ENCODE measurements around the gene ALG5.

The ALG5 gene, protein sequence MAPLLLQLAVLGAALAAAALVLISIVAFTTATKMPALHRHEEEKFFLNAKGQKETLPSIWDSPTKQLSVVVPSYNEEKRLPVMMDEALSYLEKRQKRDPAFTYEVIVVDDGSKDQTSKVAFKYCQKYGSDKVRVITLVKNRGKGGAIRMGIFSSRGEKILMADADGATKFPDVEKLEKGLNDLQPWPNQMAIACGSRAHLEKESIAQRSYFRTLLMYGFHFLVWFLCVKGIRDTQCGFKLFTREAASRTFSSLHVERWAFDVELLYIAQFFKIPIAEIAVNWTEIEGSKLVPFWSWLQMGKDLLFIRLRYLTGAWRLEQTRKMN

DNA sequence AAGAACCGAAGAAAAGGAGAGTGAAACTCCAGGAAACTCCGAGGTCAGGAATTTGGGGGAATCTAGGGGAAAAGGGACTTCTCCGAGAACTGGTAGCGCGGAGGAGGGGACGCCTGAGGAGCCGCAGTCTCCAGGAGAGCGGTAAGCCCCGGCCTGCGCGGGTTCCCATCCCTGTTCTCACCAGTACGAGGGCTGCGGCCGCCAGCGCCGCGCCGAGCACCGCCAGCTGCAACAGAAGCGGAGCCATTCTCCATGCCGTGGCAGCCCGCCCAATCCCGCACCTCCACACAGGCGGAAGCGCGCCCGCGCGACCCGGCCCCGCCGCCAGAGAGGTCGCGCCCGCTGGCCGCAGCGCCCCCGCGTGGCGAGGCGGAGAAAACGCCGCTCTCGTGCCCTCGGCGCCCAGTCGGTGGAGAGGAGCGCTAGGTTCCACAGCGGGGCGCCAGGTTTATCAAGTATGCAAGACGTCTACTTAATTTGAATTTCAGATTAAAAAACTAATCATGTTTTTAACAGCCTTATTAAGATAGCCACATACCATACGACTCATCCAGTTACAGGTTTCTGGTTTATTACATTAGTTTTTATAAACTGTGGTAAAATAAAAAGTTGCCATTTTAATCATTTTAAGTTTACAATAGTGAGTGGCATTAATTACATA lies at the start of gene ALG5:
TSS of gene ALG5 (minus strand) at position 287 of the 661 bp plus-strand sequence. CDS start at position 247, 40 bp downstream.
- peak within 1 kb of the TSS; percentile 92 for H3K4me3 ChIP-seq (ENCODE audit: control insufficient read depth, low read depth, low read length)
- peak; percentile 38 for DNase-seq (ENCODE audit: low read depth)
- TF ChIP-seq, protein P1, sequence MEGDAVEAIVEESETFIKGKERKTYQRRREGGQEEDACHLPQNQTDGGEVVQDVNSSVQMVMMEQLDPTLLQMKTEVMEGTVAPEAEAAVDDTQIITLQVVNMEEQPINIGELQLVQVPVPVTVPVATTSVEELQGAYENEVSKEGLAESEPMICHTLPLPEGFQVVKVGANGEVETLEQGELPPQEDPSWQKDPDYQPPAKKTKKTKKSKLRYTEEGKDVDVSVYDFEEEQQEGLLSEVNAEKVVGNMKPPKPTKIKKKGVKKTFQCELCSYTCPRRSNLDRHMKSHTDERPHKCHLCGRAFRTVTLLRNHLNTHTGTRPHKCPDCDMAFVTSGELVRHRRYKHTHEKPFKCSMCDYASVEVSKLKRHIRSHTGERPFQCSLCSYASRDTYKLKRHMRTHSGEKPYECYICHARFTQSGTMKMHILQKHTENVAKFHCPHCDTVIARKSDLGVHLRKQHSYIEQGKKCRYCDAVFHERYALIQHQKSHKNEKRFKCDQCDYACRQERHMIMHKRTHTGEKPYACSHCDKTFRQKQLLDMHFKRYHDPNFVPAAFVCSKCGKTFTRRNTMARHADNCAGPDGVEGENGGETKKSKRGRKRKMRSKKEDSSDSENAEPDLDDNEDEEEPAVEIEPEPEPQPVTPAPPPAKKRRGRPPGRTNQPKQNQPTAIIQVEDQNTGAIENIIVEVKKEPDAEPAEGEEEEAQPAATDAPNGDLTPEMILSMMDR (IDR thresholded peaks at IDR 0.05; ENCODE audit: control insufficient read depth, insufficient read depth, low read depth, low read length, missing control alignments), result peak; percentile 65

DNA sequence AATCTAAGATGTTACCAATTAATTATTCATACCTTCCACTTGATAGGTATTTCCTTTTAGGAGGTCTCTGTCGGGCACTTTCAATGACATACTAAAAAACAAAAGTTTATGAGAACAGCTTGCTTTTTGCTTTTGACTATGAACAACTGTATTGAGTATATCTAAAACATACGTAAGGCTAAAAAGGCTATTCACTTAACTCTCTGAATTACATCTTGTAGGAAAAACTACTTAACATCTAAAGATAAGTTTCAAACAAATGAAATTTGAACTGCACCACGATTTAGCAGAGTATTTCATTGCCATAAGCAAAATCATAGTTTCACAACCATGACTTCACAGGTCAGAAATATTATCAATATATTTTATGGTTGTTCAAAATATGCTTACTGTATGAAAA lies 48.7 kb upstream of the ALG5 start:
- TF ChIP-seq, protein P1 (IDR thresholded peaks at IDR 0.05; ENCODE audit: control insufficient read depth, insufficient read depth, low read depth, low read length, missing control alignments), result no peak
- no peak for DNase-seq (ENCODE audit: low read depth)
- H3K4me3 ChIP-seq (ENCODE audit: control insufficient read depth, low read depth, low read length), result no peak overlapping the region

DNA sequence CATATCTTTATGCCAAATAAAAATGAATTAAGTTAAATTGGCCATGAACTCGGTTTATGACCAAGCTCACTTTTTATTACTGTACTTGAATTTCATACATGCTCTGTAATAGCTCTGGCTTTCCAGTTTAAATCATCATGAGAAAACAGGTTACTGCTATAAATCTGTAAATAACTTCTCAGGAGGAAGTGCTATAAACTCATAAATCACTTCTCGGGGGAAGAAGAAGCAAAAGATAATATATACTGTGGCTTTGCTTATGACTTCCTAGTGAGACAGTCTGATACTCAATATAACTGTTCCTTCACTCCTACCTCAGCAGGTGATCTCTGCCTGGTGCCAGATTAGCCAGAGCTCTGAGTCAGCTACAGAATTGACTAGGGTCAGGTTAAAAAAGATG lies 47.9 kb upstream of the ALG5 start:
- TF ChIP-seq, protein P1 (IDR thresholded peaks at IDR 0.05; ENCODE audit: control insufficient read depth, insufficient read depth, low read depth, low read length, missing control alignments), result no peak
- DNase-seq (ENCODE audit: low read depth), result no peak
- no peak overlapping the region for H3K4me3 ChIP-seq (ENCODE audit: control insufficient read depth, low read depth, low read length)

DNA sequence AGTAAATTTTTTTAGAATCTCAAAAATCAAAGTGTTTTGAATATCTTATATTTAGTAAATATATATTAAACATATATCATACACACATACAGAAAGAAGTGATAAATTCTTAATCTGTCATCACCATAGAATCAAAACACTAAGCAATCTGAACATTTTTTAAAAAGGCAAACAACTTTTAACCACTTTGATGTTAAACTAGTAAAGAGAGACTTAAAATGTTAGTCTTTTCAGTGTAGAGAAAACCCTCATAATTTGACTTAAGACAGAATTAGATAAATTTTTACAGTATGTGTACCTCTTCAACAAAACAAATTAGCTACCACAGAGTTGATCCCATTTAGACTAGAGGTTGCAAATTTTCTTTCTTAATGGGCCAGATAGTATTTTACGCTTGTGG lies 46.9 kb upstream of the ALG5 start:
- H3K4me3 ChIP-seq (ENCODE audit: control insufficient read depth, low read depth, low read length), result no peak overlapping the region
- TF ChIP-seq, protein P1 (IDR thresholded peaks at IDR 0.05; ENCODE audit: control insufficient read depth, insufficient read depth, low read depth, low read length, missing control alignments), result no peak
- DNase-seq (ENCODE audit: low read depth), result no peak

DNA sequence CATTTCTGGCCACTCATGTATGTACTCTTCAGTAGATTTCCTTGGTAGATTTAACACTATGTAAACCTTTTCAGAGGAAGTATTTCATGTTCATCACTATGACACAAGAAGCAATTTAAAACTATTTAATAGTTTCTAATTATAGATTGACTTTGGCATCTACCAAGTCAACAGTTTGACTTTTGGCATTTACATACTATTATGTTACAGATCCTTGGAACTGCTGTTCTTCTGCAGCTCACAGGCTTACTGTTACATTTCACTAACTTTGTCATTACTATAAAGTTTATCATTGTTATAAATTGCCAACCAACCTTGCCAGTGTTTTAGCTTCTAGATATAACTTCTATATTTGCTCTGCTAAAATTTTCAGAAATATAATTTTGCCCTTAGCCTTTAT lies 41.6 kb upstream of the ALG5 start:
- H3K4me3 ChIP-seq (ENCODE audit: control insufficient read depth, low read depth, low read length), result no peak overlapping the region
- TF ChIP-seq, protein P1 (IDR thresholded peaks at IDR 0.05; ENCODE audit: control insufficient read depth, insufficient read depth, low read depth, low read length, missing control alignments), result no peak
- no peak for DNase-seq (ENCODE audit: low read depth)

DNA sequence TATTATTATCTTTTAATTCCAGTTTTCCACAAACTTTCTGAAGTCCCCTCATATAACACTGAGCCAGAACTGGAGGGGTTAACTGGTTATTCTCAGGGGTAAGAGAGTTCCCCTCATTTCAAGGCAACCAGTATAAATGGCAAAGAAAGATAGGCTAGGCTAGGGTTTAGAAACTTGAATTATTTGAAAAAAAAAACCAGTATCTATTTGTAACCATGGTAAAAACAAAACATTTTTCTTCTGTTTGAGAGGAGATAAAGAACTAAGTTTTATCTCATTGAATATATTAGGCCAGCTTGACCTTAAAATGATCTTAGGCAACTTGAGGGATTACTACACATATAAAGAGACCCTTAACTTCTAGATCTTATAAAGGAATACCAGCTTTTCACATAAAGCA lies 40.8 kb upstream of the ALG5 start:
- H3K4me3 ChIP-seq (ENCODE audit: control insufficient read depth, low read depth, low read length), result no peak overlapping the region
- DNase-seq (ENCODE audit: low read depth), result no peak
- TF ChIP-seq, protein P1 (IDR thresholded peaks at IDR 0.05; ENCODE audit: control insufficient read depth, insufficient read depth, low read depth, low read length, missing control alignments), result no peak
